GM21737 (cell line): Measurements from ENCODE around the gene KCNH1.

Experiments
- ATAC-seq: cut with Tn5 transposase; IDR thresholded peaks from one replicate; pipeline ENCODE4 v1.9.1; 2021; ENCODE audit warnings: mild to moderate bottlenecking, moderate library complexity; ENCODE audit not compliant: unreplicated experiment

Gene KCNH1

GRCh38 chr1:210922666-210923065 lies 211.3 kb downstream of the KCNH1 start:
- ATAC-seq: no peak

- ATAC-seq: no peak
These were observed 212.9 kb downstream of the KCNH1 start for GRCh38 chr1:210920716-210921694.

GRCh38 chr1:210920258-210920657 lies 213.7 kb downstream of the KCNH1 start:
- no peak for ATAC-seq

GRCh38 chr1:210918893-210919292 lies 215.1 kb downstream of the KCNH1 start:
- ATAC-seq: no peak

GRCh38 chr1:210917560-210918169 lies 216.3 kb downstream of the KCNH1 start:
- ATAC-seq: no peak

GRCh38 chr1:210916548-210916947 lies 217.4 kb downstream of the KCNH1 start:
- no peak for ATAC-seq

GRCh38 chr1:210915890-210916507 lies 217.9 kb downstream of the KCNH1 start:
- ATAC-seq: no peak

GRCh38 chr1:210912752-210913151 lies 221.2 kb downstream of the KCNH1 start:
- ATAC-seq: no peak

GRCh38 chr1:210910020-210910575 lies 223.8 kb downstream of the KCNH1 start:
- no peak for ATAC-seq

GRCh38 chr1:210908791-210909190 lies 225.2 kb downstream of the KCNH1 start:
- no peak for ATAC-seq

GRCh38 chr1:210908257-210908656 lies 225.7 kb downstream of the KCNH1 start:
- ATAC-seq: no peak

GRCh38 chr1:210907251-210907805 lies 226.6 kb downstream of the KCNH1 start:
- ATAC-seq: no peak

- ATAC-seq: no peak
These were observed 227.9 kb downstream of the KCNH1 start for GRCh38 chr1:210905944-210906453.

- no peak for ATAC-seq
These were observed 228.5 kb downstream of the KCNH1 start for GRCh38 chr1:210905365-210905904.

- no peak for ATAC-seq
These were observed 231.8 kb downstream of the KCNH1 start for GRCh38 chr1:210901981-210902770.

- no peak for ATAC-seq
These were observed 233.1 kb downstream of the KCNH1 start for GRCh38 chr1:210900820-210901219.

- ATAC-seq: no peak
These were observed 233.9 kb downstream of the KCNH1 start for GRCh38 chr1:210900079-210900478.

- ATAC-seq: no peak
These were observed 234.3 kb downstream of the KCNH1 start for GRCh38 chr1:210899676-210900075.

GRCh38 chr1:210898473-210898872 lies 235.5 kb downstream of the KCNH1 start:
- no peak for ATAC-seq

- no peak for ATAC-seq
These were observed 250.1 kb downstream of the KCNH1 start for GRCh38 chr1:210883821-210884220.
